DND-41 (cell line): ENCODE results near the gene RNF213.

Experiments used
- ATAC-seq: fragments of 200-7000 bp; cut with Tn5 transposase; 3 replicates; pipeline ENCODE4 v1.9.1; 2021; ENCODE audit warnings: low read depth; ENCODE audit not compliant: insufficient read depth
- DNase-seq: peaks from one replicate; pipeline ENCODE4 v3.0.0-alpha.2; 2020
- H2AFZ ChIP-seq: 2 replicates; pipeline ENCODE4 v1.6.0; 2012; ENCODE audit warnings: low read depth, low read length
- H3K27ac ChIP-seq: 2 replicates; pipeline ENCODE4 v1.5.1; 2012; ENCODE audit warnings: low read length, inconsistent platforms
- H3K27me3 ChIP-seq: fragments of 200-600 bp; sonication (generic); 2 replicates; pipeline ENCODE4 v1.6.0; 2012; ENCODE audit warnings: low read length, mild to moderate bottlenecking, inconsistent platforms; ENCODE audit not compliant: insufficient read depth, poor library complexity
- H3K36me3 ChIP-seq: 2 replicates; pipeline ENCODE4 v1.5.1; 2012; ENCODE audit warnings: low read length, inconsistent platforms; ENCODE audit not compliant: insufficient read depth
- H3K4me1 ChIP-seq: 2 replicates; pipeline ENCODE4 v1.5.1; 2012; ENCODE audit warnings: mild to moderate bottlenecking, low read length; ENCODE audit not compliant: insufficient read depth
- H3K4me2 ChIP-seq: 2 replicates; pipeline ENCODE4 v1.6.0; 2012; ENCODE audit warnings: mild to moderate bottlenecking, moderate library complexity, low read length, inconsistent platforms; ENCODE audit not compliant: insufficient read depth
- H3K4me3 ChIP-seq, 2 experiments: fragments of 200-600 bp in 1 of 2; shearing (Covaris generic) in 1 of 2; 2 replicates each; pipeline ENCODE4 v1.5.1; 2012 to 2016; ENCODE audit warnings: inconsistent platforms in 2 of 2, low read length in 2 of 2, mild to moderate bottlenecking in 2 of 2, low read depth in 1 of 2, moderate library complexity in 1 of 2
- H3K79me2 ChIP-seq: 2 replicates; pipeline ENCODE4 v1.6.0; 2012; ENCODE audit warnings: low read length, inconsistent platforms; ENCODE audit not compliant: insufficient read depth
- H3K9ac ChIP-seq: 2 replicates; pipeline ENCODE4 v1.6.0; 2012; ENCODE audit warnings: low read depth, mild to moderate bottlenecking, inconsistent platforms, low read length, moderate library complexity
- H3K9me3 ChIP-seq: 2 replicates; pipeline ENCODE4 v1.5.1; 2012; ENCODE audit warnings: low read length, moderate library complexity, mild to moderate bottlenecking, inconsistent platforms; ENCODE audit not compliant: insufficient read depth, severe bottlenecking
- H4K20me1 ChIP-seq: 2 replicates; pipeline ENCODE4 v1.6.0; 2012; ENCODE audit warnings: low read length; ENCODE audit not compliant: insufficient read depth
- CTCF ChIP-seq: IDR thresholded peaks from 2 replicates; pipeline ENCODE4 v1.5.1; 2012; ENCODE audit warnings: borderline replicate concordance, low read length, moderate library complexity, mild to moderate bottlenecking; ENCODE audit not compliant: poor library complexity, severe bottlenecking; ENCODE audit errors: extremely low read depth
- EZH2 ChIP-seq: IDR thresholded peaks from 3 replicates; pipeline ENCODE4 v1.6.1; 2012; ENCODE audit warnings: borderline replicate concordance, low read depth, mild to moderate bottlenecking, moderate library complexity, low read length, inconsistent platforms; ENCODE audit not compliant: severe bottlenecking

The RNF213 gene

GRCh38 chr17:80441598-80442322 is 181.1 kb downstream of the RNF213 start:
- Histone ChIP-seq H3K27me3 (no peaks in the 10 kb centered on the region), H3K36me3 (no peaks in the 10 kb centered on the region), H3K4me1 (no peaks in the 10 kb centered on the region), H3K9me3 (no peaks in the 10 kb centered on the region), H3K4me3 (no peak overlapping the region), H3K79me2 (no peaks in the 10 kb centered on the region), H4K20me1 (peaks cover 9% of the 10 kb centered on the region), H2AFZ (no peak overlapping the region), H3K4me2 (no peak overlapping the region), H3K9ac (no peak overlapping the region), H3K27ac (no peak overlapping the region)
- ATAC-seq: no peak
- TF ChIP-seq EZH2: no peak
- TF ChIP-seq CTCF: no peak
- DNase-seq: no peak

GRCh38 chr17:80442323-80442659 is 181.6 kb downstream of the RNF213 start:
- Histone ChIP-seq H2AFZ (no peak overlapping the region), H3K9ac (no peak overlapping the region), H3K9me3 (no peaks in the 10 kb centered on the region), H3K27me3 (no peaks in the 10 kb centered on the region), H3K36me3 (no peaks in the 10 kb centered on the region), H3K4me2 (no peak overlapping the region), H3K4me1 (no peaks in the 10 kb centered on the region), H3K27ac (no peak overlapping the region), H3K79me2 (no peaks in the 10 kb centered on the region), H3K4me3 (no peak overlapping the region), H4K20me1 (peaks cover 9% of the 10 kb centered on the region)
- ATAC-seq (no peak), DNase-seq (no peak)
- TF ChIP-seq CTCF: no peak
- TF ChIP-seq EZH2: no peak

DNA sequence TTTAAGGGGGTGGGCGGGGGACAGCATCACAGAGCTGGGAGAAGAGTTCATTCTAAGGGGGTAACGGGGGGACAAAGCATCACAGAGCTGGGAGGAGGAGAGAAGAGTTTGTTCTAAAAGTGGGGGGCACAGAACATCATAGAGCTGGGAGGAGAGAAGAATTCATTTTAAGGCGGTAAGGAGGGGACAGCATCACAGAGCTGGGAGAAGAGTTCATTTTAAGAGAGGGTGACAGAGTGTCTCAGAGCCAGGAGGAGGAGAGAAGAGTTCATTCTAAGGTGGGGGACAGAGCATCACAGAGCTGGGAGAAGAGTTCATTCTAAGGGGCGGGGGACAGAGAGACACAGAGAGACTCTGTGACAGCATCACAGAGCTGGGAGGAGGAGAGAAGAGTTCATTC is 182.1 kb downstream of the RNF213 start:
- Histone ChIP-seq H3K27ac (no peak overlapping the region), H3K4me2 (no peak overlapping the region), H3K36me3 (no peaks in the 10 kb centered on the region), H3K9me3 (no peaks in the 10 kb centered on the region), H3K9ac (no peak overlapping the region), H3K79me2 (no peaks in the 10 kb centered on the region), H3K4me3 (no peak overlapping the region), H4K20me1 (peaks cover 9% of the 10 kb centered on the region), H3K27me3 (no peaks in the 10 kb centered on the region), H3K4me1 (no peaks in the 10 kb centered on the region), H2AFZ (no peak overlapping the region)
- ATAC-seq: no peak
- DNase-seq: no peak
- TF ChIP-seq CTCF (no peak), EZH2 (no peak)

DNA sequence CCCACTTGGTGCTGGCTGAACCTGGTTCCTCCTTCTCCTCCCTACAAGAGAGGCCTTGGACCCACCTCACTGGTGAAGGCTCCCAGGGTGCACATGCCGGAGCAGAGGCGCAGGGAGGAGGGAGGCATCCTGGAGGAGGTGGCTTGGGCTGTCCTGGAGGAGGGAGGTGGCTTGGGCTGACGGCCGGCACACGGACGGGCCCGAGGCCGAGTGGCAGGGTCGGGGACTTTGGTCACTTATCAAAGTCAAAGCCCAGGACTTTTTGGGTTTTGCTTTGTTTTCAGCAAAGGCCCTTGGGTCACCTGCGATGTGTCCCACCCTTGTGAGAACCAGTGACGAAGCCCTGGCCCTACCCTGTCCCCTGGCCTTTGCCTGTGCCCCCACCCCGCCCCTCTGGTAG is 182.8 kb downstream of the RNF213 start:
- no peak for ATAC-seq
- Histone ChIP-seq H3K4me3 (no peak overlapping the region), H3K4me2 (no peak overlapping the region), H3K27ac (no peak overlapping the region), H3K9me3 (no peaks in the 10 kb centered on the region), H3K9ac (no peak overlapping the region), H2AFZ (no peak overlapping the region), H4K20me1 (peaks cover 9% of the 10 kb centered on the region), H3K4me1 (no peaks in the 10 kb centered on the region), H3K79me2 (no peaks in the 10 kb centered on the region), H3K27me3 (no peaks in the 10 kb centered on the region), H3K36me3 (no peaks in the 10 kb centered on the region)
- no peak for DNase-seq
- TF ChIP-seq CTCF (no peak), EZH2 (no peak)
